ENCODE data around the gene AGRP. TPM values are rescaled to one million over a fixed set of nuclear protein-coding genes. Genes with fewer than 3 reads are reported as not detected.
A peak's percentile ranks its signal among the peaks of the same experiment; 100 is the strongest.

AGRP gene
- total and polyA plus RNA-seq, 3 donors from 2014 or later = 1.2 to 1.7 TPM; not detected in 1

GRCh38 chr16:67463691-67464090, 19.7 kb downstream of the AGRP start:
- WGBS, 2 donors = 79 to 87% methylated on average over 4 of the region's 4 CpGs
- TF ChIP-seq POLR2A (IDR thresholded peaks at IDR 0.05) (no peak), CTCF (IDR thresholded peaks at IDR 0.05) (no peak)
- DNase-seq = no peak
- no peaks in the 10 kb centered on the region for H3K27me3 ChIP-seq
- H3K4me1 ChIP-seq = peaks cover 68% of the 10 kb centered on the region
- H3K9me3 ChIP-seq = no peaks in the 10 kb centered on the region
- intact Hi-C loops (cut with DNase I; ENCODE audit: low total_unique reads) = no loop called here
- H3K36me3 ChIP-seq (ENCODE audit: low read depth, missing control alignments) = no peaks in the 10 kb centered on the region
- no peak overlapping the region for H3K4me3 ChIP-seq
- no peak overlapping the region for H3K27ac ChIP-seq

- Histone ChIP-seq H3K27ac (no peak overlapping the region), H3K9me3 (no peaks in the 10 kb centered on the region), H3K4me3 (no peak overlapping the region), H3K36me3 (ENCODE audit: low read depth, missing control alignments) (no peaks in the 10 kb centered on the region), H3K4me1 (peaks cover 75% of the 10 kb centered on the region), H3K27me3 (no peaks in the 10 kb centered on the region)
- intact Hi-C loops (cut with DNase I; ENCODE audit: low total_unique reads) = no loop called here
- no peak for TF ChIP-seq POLR2A (IDR thresholded peaks at IDR 0.05)
- no peak for TF ChIP-seq CTCF (IDR thresholded peaks at IDR 0.05)
- 55 to 64% methylated on average over 4 to 5 of the region's 5 CpGs for WGBS, 2 donors
- DNase-seq = no peak
Measured at GRCh38 chr16:67463059-67463458, 20.3 kb downstream of the AGRP start.

- intact Hi-C loops (cut with DNase I; ENCODE audit: low total_unique reads) = no loop called here
- peaks cover 82% of the 10 kb centered on the region for H3K4me1 ChIP-seq
- 87% methylated on average over 4 to 5 of the region's 5 CpGs for WGBS, 2 donors
- no peaks in the 10 kb centered on the region for H3K27me3 ChIP-seq
- TF ChIP-seq CTCF (IDR thresholded peaks at IDR 0.05) = no peak
- TF ChIP-seq POLR2A (IDR thresholded peaks at IDR 0.05) = no peak
- peak overlapping the region; percentile 22 to 70 for H3K27ac ChIP-seq
- no peak for DNase-seq
- no peaks in the 10 kb centered on the region for H3K36me3 ChIP-seq (ENCODE audit: low read depth, missing control alignments)
- H3K9me3 ChIP-seq = no peaks in the 10 kb centered on the region
- no peak overlapping the region for H3K4me3 ChIP-seq
Measured at GRCh38 chr16:67462279-67462655, 21.1 kb downstream of the AGRP start.

- no peaks in the 10 kb centered on the region for H3K9me3 ChIP-seq
- peaks cover 88% of the 10 kb centered on the region for H3K4me1 ChIP-seq
- 70 to 78% methylated on average over 5 to 8 of the region's 8 CpGs for WGBS, 2 donors
- no peak overlapping the region for H3K4me3 ChIP-seq
- DNase-seq = no peak
- H3K27ac ChIP-seq = peak overlapping the region; percentile 22 to 70
- H3K36me3 ChIP-seq (ENCODE audit: low read depth, missing control alignments) = no peaks in the 10 kb centered on the region
- intact Hi-C loops (cut with DNase I; ENCODE audit: low total_unique reads) = no loop called here
- no peaks in the 10 kb centered on the region for H3K27me3 ChIP-seq
- TF ChIP-seq CTCF (IDR thresholded peaks at IDR 0.05) (no peak), POLR2A (IDR thresholded peaks at IDR 0.05) (no peak)
Measured at GRCh38 chr16:67461600-67462278, 21.6 kb downstream of the AGRP start.

GRCh38 chr16:67460961-67461360, 22.4 kb downstream of the AGRP start:
- H3K27ac ChIP-seq = peak overlapping the region; percentile 21 to 70
- intact Hi-C loops (cut with DNase I; ENCODE audit: low total_unique reads) = no loop called here
- TF ChIP-seq CTCF (IDR thresholded peaks at IDR 0.05) (no peak), POLR2A (IDR thresholded peaks at IDR 0.05) (no peak)
- no peak for DNase-seq
- 76 to 82% methylated on average over 2 of the region's 2 CpGs for WGBS, 2 donors
- H3K36me3 ChIP-seq (ENCODE audit: low read depth, missing control alignments) = no peaks in the 10 kb centered on the region
- no peak overlapping the region for H3K4me3 ChIP-seq
- no peaks in the 10 kb centered on the region for H3K27me3 ChIP-seq
- H3K4me1 ChIP-seq = peaks cover 91% of the 10 kb centered on the region
- H3K9me3 ChIP-seq = no peaks in the 10 kb centered on the region
